Mesendoderm (in vitro differentiated cells): ENCODE results near the gene CDH7.

Source experiments
- DNase-seq: peaks from one replicate; pipeline ENCODE4 v3.0.0; 2013
- H2AK5ac ChIP-seq: 2 replicates; pipeline ENCODE4 v1.6.1; 2013; ENCODE audit warnings: low read length, inconsistent platforms
- H2BK120ac ChIP-seq: 2 replicates; pipeline ENCODE4 v1.6.1; 2013; ENCODE audit warnings: low read depth, mild to moderate bottlenecking, low read length, moderate library complexity, mixed read lengths
- H2BK15ac ChIP-seq: replicated peaks from 2 replicates; pipeline ENCODE4 v1.6.1; 2013; ENCODE audit warnings: low read depth, mild to moderate bottlenecking, moderate library complexity
- H2BK5ac ChIP-seq: 2 replicates; pipeline ENCODE4 v1.6.1; 2013; ENCODE audit warnings: low read length, inconsistent platforms
- H3K18ac ChIP-seq: 2 replicates; pipeline ENCODE4 v1.6.1; 2013; ENCODE audit warnings: mild to moderate bottlenecking, low read length, mixed read lengths
- H3K23ac ChIP-seq: one replicate; pipeline ENCODE4 v1.6.1; 2013; ENCODE audit warnings: low read length
- H3K27ac ChIP-seq: 2 replicates; pipeline ENCODE4 v1.5.1; 2013; ENCODE audit warnings: low read depth, mild to moderate bottlenecking, inconsistent platforms, low read length, moderate library complexity
- H3K27me3 ChIP-seq: 2 replicates; pipeline ENCODE4 v1.6.1; 2013; ENCODE audit warnings: low read length, control low read depth, mild to moderate bottlenecking, inconsistent platforms; ENCODE audit not compliant: insufficient read depth, poor library complexity
- H3K36me3 ChIP-seq: 2 replicates; pipeline ENCODE4 v1.6.1; 2013; ENCODE audit warnings: low read length, inconsistent platforms; ENCODE audit not compliant: control insufficient read depth, insufficient read depth
- H3K4ac ChIP-seq: one replicate; pipeline ENCODE4 v1.6.1; 2013; ENCODE audit warnings: low read depth, mild to moderate bottlenecking, low read length, moderate library complexity
- H3K4me1 ChIP-seq: 2 replicates; pipeline ENCODE4 v1.6.1; 2013; ENCODE audit warnings: low read depth, low read length, inconsistent platforms; ENCODE audit not compliant: control insufficient read depth
- H3K4me2 ChIP-seq: 2 replicates; pipeline ENCODE4 v1.6.1; 2013; ENCODE audit warnings: low read length
- H3K4me3 ChIP-seq: 2 replicates; pipeline ENCODE4 v1.5.1; 2013; ENCODE audit warnings: mild to moderate bottlenecking, low read length
- H3K56ac ChIP-seq: one replicate; pipeline ENCODE4 v1.6.1; 2013; ENCODE audit warnings: low read length
- H3K79me1 ChIP-seq: 2 replicates; pipeline ENCODE4 v1.6.1; 2013; ENCODE audit warnings: low read length, inconsistent platforms
- H3K79me2 ChIP-seq: 2 replicates; pipeline ENCODE4 v1.6.1; 2013; ENCODE audit warnings: mild to moderate bottlenecking, low read length; ENCODE audit not compliant: control insufficient read depth, insufficient read depth
- H3K9ac ChIP-seq: 2 replicates; pipeline ENCODE4 v1.6.1; 2013; ENCODE audit warnings: low read length, inconsistent platforms
- H4K5ac ChIP-seq: one replicate; pipeline ENCODE4 v1.6.1; 2013; ENCODE audit warnings: low read length
- H4K8ac ChIP-seq: one replicate; pipeline ENCODE4 v1.6.1; 2013; ENCODE audit warnings: low read depth, mild to moderate bottlenecking, control low read depth, low read length, moderate library complexity
- WGBS: extraction: QIAGEN DNeasy Blood & Tissue Kit; methylation state at CpG from one replicate; pipeline ENCODE4 v1.1.7; 2013; ENCODE audit warnings: low lambda C conversion rate, missing lambda C conversion rate; ENCODE audit not compliant: insufficient coverage; ENCODE audit errors: extremely low coverage; 5-methylcytosine and 5-hydroxymethylcytosine counted together

CDH7 gene

DNA sequence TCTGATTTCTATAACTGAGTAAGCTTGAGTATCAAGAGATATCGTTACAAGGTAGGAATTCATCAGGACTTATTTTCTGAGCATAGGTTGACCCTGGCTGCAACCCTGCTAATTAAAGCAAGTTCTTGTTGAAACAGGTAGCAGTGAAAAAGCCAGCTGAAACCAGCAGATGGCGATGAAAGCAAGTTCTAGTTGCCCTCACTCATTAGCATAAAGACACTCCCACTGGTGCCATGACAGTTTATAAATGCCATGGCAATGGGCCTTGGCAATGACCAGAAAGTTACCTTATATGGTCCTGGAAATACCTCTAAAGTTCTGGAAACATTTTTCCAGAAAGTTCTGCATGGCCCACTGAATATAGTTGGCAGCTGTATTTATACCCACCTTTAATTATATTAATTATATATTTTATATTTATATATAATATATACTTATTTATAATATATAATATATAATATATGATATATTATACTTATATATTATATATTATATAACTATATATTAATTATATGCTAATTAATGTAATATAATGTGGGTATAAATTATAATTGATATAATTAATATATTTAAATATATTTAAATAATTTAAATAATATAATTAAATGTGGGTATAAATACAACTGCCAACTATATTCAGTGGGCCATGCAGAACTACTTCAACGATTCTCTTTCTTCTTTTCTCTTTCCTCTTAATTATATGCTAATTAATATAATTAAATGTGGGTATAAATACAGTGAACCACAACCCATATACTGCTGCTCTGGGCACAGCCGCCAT is 188.0 kb downstream of the CDH7 start:
- Histone ChIP-seq H3K9ac (no peak overlapping the region), H3K27ac (no peak overlapping the region), H3K23ac (no peak overlapping the region), H2BK5ac (no peak overlapping the region), H2BK120ac (no peak overlapping the region), H3K36me3 (no peaks in the 10 kb centered on the region), H3K56ac (no peak overlapping the region), H3K4me1 (peaks cover 2% of the 10 kb centered on the region), H3K4me2 (no peak overlapping the region), H3K18ac (no peak overlapping the region), H3K4ac (peak overlapping the region; percentile 43), H3K79me2 (no peaks in the 10 kb centered on the region), H3K4me3 (no peak overlapping the region), H3K27me3 (no peaks in the 10 kb centered on the region), H2AK5ac (no peak overlapping the region), H4K5ac (no peak overlapping the region), H2BK15ac (no peak overlapping the region), H4K8ac (no peak overlapping the region), H3K79me1 (no peaks in the 10 kb centered on the region)
- no CpG with 5 or more reads among the region's 4 CpGs for WGBS
- peak; percentile 89 for DNase-seq
